NCI-H774 (cell line): ENCODE measurements around the gene TRAP1.
"Not testable (repeated sequence)": the region's sequence is repeated elsewhere in the genome, so short reads cannot be mapped to it uniquely, and the experiment has no call there.

Experiments
- DNase-seq: peaks from one replicate; lab custom pipeline; 2025; lab: John Stamatoyannopoulos, UW

The TRAP1 gene

DNA sequence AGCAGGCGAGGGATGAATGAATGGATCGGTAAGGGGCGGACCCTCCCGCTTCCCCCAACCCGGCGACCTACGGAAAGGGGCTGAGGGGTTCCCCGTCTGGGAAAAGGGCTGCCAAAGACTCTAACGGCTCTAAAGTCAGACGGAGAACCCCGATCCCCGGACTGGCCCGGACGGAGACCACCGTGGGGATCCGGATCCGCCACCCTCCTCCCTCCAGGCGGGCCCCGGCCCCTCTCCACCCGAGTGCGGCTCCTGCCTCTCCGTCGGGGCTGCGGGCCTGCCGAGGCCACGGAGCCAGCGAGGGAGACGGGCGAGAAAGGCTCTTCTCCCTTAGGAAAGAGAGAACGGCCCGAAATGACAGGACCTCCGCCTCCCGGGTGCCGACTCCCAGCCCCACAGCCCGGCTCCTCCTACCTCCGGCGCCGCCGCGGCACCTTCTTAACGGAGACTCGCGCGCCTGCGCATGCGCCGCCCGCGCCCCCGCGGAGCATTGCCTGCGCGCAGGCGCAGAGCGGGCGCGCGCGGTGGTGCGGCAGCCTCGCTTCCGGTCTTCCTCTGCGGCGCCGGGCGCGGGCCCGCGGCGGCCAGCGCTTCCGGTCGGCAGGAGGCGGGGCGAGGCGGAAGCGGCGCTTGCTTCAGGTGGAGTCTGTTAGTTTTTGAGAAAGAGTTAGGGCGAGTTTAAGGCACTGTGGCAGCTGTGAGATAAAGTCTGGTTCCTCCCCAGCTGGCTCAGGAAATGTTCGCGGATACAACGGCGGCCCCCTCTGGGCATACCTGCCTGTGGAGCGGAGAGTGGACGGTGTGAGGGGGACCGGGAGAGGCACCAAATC is 106.0 kb downstream of the TRAP1 start, which contains the start of gene SLX4:
TSS of gene SLX4 (minus strand) at position 461 of the 830 bp plus-strand sequence. CDS start 2,642 bp downstream, outside the sequence.
- DNase-seq: peak; percentile 94

DNA sequence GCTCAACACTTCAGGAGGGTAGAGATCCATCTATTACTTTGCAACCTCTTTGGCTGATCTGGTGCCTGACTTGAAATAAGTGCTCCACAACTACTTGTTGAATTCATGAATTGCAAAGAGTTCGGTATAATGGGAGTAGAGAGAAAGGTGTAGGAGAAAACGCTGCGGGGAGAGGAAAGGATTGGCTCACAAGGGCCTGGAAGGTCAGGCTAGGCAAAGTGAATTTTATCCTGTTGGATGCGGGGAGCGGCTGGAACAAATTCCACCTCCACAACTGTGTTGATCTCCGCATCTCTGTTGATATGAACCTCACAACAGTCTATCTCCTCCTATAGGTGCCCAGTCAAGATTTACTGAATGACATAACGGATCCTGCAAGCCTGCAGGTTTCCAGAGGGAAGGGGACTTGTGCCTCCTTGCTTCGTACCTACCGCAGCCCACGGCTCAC is 106.6 kb downstream of the TRAP1 start:
- DNase-seq: no peak

DNA sequence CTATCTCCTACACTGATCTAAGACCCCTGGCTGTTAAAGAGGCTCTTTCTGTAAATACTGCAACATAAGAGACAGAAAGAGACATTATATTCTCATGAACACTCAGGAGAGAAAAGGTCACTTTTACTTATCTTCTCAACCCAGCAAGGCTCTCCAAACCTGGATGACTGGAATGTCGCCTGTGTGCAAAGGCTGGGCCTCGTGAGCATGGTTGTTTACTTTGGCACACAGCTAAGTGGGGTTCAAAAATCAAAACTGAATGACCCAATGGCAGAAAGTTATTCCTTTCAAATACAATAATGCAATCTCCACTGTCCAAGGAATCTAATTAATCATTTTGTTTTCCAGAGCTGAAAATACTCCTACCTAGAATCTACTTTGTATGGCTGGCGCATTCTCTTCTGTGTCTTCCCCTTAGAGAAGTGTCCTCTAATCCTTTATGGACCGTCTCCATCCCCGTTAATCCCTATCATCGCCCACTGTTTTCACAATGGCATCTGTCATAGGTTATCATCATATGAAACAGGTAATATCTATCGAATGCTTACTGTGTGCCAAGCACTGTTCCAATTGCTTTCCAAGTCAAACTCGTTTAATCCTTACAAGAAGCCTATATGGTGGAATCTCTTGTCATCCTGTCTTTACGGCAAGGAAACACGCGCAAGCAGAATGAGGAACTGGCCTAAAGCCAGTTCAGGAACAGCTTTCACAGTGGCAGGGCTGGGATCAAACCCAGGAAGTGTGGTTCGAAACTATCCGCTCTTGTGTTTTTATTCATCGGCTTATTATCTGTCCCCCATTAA is 107.2 kb downstream of the TRAP1 start:
- DNase-seq: no peak

DNA sequence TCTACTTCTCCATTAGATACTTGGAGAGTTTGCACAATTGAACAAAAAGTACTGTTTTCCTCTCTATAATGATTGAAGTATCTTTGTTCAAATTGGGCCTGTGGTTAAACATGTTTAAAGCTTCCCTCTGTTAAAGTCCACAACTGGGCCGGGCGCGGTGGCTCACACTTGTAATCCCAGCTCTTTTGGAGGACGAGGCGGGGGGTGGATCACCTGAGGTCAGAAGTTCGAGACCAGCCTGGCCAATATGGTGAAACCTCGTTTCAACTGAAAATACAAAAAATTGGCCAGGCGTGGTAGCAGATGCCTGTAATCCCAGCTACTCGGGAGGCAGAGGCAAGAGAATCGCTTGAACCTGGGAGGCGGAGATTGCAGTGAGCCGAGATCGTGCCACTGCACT is 108.3 kb downstream of the TRAP1 start:
- not testable (repeated sequence) for DNase-seq

DNA sequence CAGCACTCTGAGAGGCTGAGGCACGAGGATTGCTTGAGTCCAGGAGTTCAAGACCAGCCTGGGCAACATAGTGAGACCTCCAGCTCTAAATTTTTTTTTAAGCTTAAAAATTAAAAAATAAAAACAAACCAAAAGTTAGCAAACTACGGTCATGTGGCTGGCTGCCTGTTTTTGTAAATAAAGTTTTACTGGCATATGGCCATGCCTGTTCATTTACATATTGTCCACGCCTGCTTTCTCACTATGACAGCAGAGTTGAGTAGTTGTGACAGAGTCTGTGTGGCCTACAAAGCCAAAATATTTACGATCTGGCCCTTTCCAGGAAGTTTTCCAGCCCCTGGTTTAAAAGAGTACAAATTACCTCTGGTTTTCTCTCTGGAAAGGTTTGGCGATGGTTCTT is 109.3 kb downstream of the TRAP1 start:
- no peak for DNase-seq
